Tibial nerve (tissue), 3 donors: ENCODE data around the gene ZNF408.

Experiments used
- CTCF ChIP-seq, 5 experiments: fragments of 200-600 bp in 3 of 5; fragments of 450-650 bp in 2 of 5; sonication (generic) in 3 of 5; IDR thresholded peaks; one replicate each; pipeline ENCODE4 v1.5.1; 2016 to 2019; ENCODE audit warnings: antibody characterized with exemption in 5 of 5, mild to moderate bottlenecking in 3 of 5, moderate library complexity in 2 of 5
- POLR2A ChIP-seq, 2 donors: fragments of 450-650 bp; IDR thresholded peaks; one replicate each; pipeline ENCODE4 v1.6.1; 2017; ENCODE audit warnings: antibody characterized with exemption in 2 of 2, mild to moderate bottlenecking in 2 of 2, moderate library complexity in 2 of 2

GRCh38 chr11:46723359-46723680 is 22.5 kb downstream of the ZNF408 start:
- TF ChIP-seq CTCF (IDR thresholded peaks at IDR 0.05) (no peak), POLR2A (IDR thresholded peaks at IDR 0.05) (no peak)
